ENCODE data around the gene CCR5. TPM values are rescaled to one million over a fixed set of nuclear protein-coding genes. Genes with fewer than 3 reads are reported as not detected.

Gene CCR5
- total RNA-seq, 2 donors from 2014 or later, result 0.78 TPM; not detected in 1

DNA sequence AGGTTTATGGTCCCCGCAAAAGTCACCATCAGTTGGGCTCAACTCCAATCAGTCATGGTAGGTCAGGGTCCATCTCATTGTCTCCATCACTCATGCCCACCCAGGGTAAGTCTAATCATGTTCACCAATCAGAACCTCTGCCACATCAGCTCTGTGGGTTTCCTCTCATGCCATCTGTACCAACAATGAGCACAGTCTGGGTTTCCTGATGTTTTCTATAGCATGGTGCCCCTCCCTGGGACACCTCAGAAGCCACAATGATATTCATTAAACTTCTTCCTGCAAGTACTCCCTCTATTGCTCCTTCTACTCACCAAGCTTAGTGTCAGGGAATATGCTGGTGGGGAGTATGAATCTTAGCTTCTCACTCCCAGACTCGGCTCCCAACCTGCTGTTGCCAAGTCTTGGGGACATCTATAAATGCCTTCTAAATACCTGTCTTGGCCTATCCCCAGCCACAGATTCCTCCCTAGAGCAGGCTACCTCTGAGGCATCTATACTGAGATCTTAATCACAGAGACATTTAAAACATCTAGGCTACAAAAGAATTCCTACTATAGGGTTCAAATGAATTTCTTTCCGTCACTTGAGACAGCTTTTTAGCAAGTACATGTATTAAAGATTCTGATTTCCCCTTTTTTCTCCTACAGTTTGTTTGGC is 21.8 kb upstream of the CCR5 start:
- Histone ChIP-seq H3K4me1 (no peaks in the 10 kb centered on the region), H3K9me3 (no peaks in the 10 kb centered on the region), H3K4me3 (no peak overlapping the region), H3K27me3 (no peaks in the 10 kb centered on the region), H3K36me3 (replicated peaks in 1 of 2; ENCODE audit: insufficient read depth in 1 of 2, low read depth in 2 of 2) (no peaks in the 10 kb centered on the region), H3K27ac (no peak overlapping the region)
- ATAC-seq (no peak), DNase-seq (no peak)
- intact Hi-C loops (cut with DNase I), result no loop called here
- TF ChIP-seq, protein P1, sequence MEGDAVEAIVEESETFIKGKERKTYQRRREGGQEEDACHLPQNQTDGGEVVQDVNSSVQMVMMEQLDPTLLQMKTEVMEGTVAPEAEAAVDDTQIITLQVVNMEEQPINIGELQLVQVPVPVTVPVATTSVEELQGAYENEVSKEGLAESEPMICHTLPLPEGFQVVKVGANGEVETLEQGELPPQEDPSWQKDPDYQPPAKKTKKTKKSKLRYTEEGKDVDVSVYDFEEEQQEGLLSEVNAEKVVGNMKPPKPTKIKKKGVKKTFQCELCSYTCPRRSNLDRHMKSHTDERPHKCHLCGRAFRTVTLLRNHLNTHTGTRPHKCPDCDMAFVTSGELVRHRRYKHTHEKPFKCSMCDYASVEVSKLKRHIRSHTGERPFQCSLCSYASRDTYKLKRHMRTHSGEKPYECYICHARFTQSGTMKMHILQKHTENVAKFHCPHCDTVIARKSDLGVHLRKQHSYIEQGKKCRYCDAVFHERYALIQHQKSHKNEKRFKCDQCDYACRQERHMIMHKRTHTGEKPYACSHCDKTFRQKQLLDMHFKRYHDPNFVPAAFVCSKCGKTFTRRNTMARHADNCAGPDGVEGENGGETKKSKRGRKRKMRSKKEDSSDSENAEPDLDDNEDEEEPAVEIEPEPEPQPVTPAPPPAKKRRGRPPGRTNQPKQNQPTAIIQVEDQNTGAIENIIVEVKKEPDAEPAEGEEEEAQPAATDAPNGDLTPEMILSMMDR (IDR thresholded peaks at IDR 0.05), result no peak
- TF ChIP-seq POLR2A (IDR thresholded peaks at IDR 0.05), result no peak
- WGBS, 2 donors, result 79 to 84% methylated on average over 3 of the region's 3 CpGs

DNA sequence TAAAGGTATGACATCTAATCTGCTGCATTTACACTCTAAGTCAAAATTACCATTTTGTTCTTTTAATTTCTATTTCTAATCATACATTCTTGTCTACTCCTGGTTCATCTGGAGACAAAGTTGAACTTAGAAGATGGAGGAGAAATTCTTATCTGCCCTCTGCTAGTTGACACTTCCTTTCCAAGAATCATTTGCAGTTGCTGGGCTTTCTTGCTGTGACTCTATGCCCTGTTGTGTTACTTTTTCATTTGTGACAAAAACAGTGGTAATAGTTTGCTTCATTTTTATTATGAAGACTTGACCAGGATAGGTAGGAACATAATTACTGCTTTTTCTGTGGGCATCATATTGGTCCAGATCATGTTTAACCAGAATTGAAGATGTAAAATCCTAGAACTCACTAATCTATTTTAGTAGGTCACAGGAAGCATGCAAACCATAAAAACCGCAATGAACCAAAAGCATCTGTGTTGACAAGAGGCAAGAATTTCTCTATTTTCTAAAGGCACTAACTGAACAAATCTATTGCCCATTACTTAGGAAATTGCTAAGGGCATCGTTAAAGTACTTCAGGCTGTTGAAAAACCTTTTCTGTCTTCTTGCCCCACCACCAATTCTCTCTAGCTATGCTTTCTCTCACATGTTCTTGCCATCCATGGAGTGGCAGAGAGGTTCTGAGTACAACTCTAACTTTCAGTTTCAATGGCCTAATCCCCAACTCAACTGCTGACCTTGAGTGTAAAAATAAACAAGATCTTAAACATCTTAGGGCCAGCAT is 21.1 kb upstream of the CCR5 start:
- ATAC-seq, result no peak
- Histone ChIP-seq H3K36me3 (replicated peaks in 1 of 2; ENCODE audit: insufficient read depth in 1 of 2, low read depth in 2 of 2) (no peaks in the 10 kb centered on the region), H3K9me3 (no peaks in the 10 kb centered on the region), H3K4me1 (no peaks in the 10 kb centered on the region), H3K27ac (no peak overlapping the region), H3K4me3 (no peak overlapping the region), H3K27me3 (no peaks in the 10 kb centered on the region)
- TF ChIP-seq, protein P1 (IDR thresholded peaks at IDR 0.05), result no peak
- no peak for TF ChIP-seq POLR2A (IDR thresholded peaks at IDR 0.05)
- WGBS, 2 donors, result 48 to 57% methylated on average over 2 of the region's 2 CpGs
- DNase-seq, result no peak
- intact Hi-C loops (cut with DNase I), result no loop called here

DNA sequence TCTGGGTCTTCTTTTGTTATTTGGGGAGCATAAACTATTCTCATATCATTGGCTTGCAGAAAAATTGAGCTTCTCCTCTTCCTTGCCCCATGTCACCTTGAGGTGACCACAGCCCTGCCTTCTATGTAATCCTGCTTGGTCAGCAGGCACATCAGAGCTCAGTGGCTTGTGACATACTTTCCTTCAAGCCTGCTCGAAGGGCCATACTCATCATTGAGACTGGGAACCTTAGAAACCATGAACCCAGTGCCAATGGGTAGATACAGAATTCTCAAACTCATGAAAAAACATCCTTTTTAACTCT is 20.5 kb upstream of the CCR5 start:
- 38 to 65% methylated on average over 1 of the region's 1 CpG for WGBS, 2 donors
- H3K27ac ChIP-seq, result no peak overlapping the region
- no peak overlapping the region for H3K4me3 ChIP-seq
- TF ChIP-seq POLR2A (IDR thresholded peaks at IDR 0.05), result no peak
- TF ChIP-seq, protein P1 (IDR thresholded peaks at IDR 0.05), result no peak
- ATAC-seq (no peak), DNase-seq (no peak)
- H3K27me3 ChIP-seq, result no peaks in the 10 kb centered on the region
- no peaks in the 10 kb centered on the region for H3K4me1 ChIP-seq
- intact Hi-C loops (cut with DNase I), result no loop called here
- no peaks in the 10 kb centered on the region for H3K9me3 ChIP-seq
- no peaks in the 10 kb centered on the region for H3K36me3 ChIP-seq (replicated peaks in 1 of 2; ENCODE audit: insufficient read depth in 1 of 2, low read depth in 2 of 2)

DNA sequence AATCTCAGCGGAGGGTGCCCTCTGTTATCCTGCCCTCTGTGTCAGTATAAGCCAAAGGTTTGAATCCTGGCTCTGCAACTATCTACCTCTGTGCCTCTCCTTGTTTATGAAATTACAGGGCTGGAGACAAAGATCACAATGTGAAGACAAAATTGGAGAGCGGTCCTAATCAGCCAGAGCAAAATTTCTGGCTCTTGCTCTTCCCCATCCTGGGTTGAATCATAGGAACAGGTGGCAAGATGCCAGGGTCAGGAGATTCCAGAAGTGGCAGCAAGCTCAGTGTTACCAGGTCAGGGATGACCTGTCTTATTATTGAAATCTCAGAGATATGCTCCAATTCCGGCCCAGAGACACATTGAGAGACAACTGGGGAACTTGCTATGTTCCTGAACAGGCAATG is 19.1 kb upstream of the CCR5 start:
- ATAC-seq (no peak), DNase-seq (peak in 1 of 4 donors; percentile 13)
- Histone ChIP-seq H3K4me1 (no peaks in the 10 kb centered on the region), H3K9me3 (no peaks in the 10 kb centered on the region), H3K36me3 (replicated peaks in 1 of 2; ENCODE audit: insufficient read depth in 1 of 2, low read depth in 2 of 2) (no peaks in the 10 kb centered on the region), H3K27ac (no peak overlapping the region), H3K4me3 (no peak overlapping the region), H3K27me3 (no peaks in the 10 kb centered on the region)
- 74% methylated on average over 3 of the region's 3 CpGs for WGBS, 2 donors
- intact Hi-C loops (cut with DNase I), result no loop called here
- TF ChIP-seq POLR2A (IDR thresholded peaks at IDR 0.05), result no peak

DNA sequence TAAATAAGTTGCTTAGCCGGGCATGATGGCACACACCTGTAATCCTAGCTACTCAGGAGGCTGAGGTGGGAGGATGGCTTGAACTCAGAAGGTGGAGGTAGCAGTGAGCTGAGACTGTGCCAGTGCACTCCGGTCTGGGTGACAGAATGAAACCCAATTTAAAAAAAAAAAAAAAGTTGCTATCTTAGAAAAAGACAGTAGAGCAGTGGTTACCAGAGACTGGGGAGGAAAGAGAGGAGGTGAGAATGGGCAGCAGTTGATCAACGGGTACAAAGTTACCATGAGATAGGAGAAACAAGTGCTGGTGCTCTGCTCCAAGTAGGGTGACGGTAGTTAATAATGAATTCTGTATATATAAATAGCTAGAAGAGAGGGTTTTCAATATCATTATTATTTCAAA is 17.7 kb upstream of the CCR5 start:
- H3K9me3 ChIP-seq, result no peaks in the 10 kb centered on the region
- DNase-seq (no peak), ATAC-seq (no peak)
- 56 to 68% methylated on average over 4 of the region's 4 CpGs for WGBS, 2 donors
- H3K27me3 ChIP-seq, result no peaks in the 10 kb centered on the region
- intact Hi-C loops (cut with DNase I), result no loop called here
- no peaks in the 10 kb centered on the region for H3K36me3 ChIP-seq (replicated peaks in 1 of 2; ENCODE audit: insufficient read depth in 1 of 2, low read depth in 2 of 2)
- H3K27ac ChIP-seq, result no peak overlapping the region
- H3K4me3 ChIP-seq, result no peak overlapping the region
- H3K4me1 ChIP-seq, result no peaks in the 10 kb centered on the region
- no peak for TF ChIP-seq POLR2A (IDR thresholded peaks at IDR 0.05)
- TF ChIP-seq, protein P1 (IDR thresholded peaks at IDR 0.05), result no peak
